HEK293 (cell line): Measurements from ENCODE around the gene SYT14.

Experiments used
- CTCF ChIA-PET: fragments of 350-600 bp; formaldehyde crosslinking; extraction: SDS; loops from one replicate; lab custom pipeline; 2021; ENCODE audit warnings: antibody characterized with exemption; lab: Yijun Ruan, JAX
- POLR2A ChIA-PET: fragments of 300-600 bp; formaldehyde crosslinking; extraction: SDS; loops from one replicate; lab custom pipeline; 2020; ENCODE audit warnings: antibody characterized with exemption, inconsistent platforms; lab: Yijun Ruan, JAX
- H3K27ac ChIP-seq: fragments of 200-500 bp; sonication (Bioruptor generic); 2 replicates; pipeline ENCODE4 v1.5.1; 2014; ENCODE audit warnings: low read depth, low read length, control low read depth, inconsistent platforms; ENCODE audit errors: extremely low read depth
- H3K36me3 ChIP-seq, 2 experiments: fragments of 200-500 bp in 1 of 2; sonication (Bioruptor generic) in 1 of 2; 1 replicate in 1 of 2; 2 replicates in 1 of 2; pipeline ENCODE4 v1.5.1; 2014 to 2017; ENCODE audit warnings: inconsistent platforms in 2 of 2, low read length in 2 of 2; ENCODE audit not compliant: control insufficient read depth in 2 of 2, insufficient read depth in 1 of 2
- H3K4me1 ChIP-seq: fragments of 200-500 bp; sonication (Bioruptor generic); 2 replicates; pipeline ENCODE4 v1.5.1; 2014; ENCODE audit warnings: mild to moderate bottlenecking, low read length, inconsistent platforms; ENCODE audit not compliant: control insufficient read depth, insufficient read depth
- H3K4me3 ChIP-seq: 2 replicates; pipeline ENCODE4 v1.5.1; 2011; ENCODE audit warnings: low read depth, mild to moderate bottlenecking, control low read depth, low read length, moderate library complexity
- H3K9me3 ChIP-seq: fragments of 200-500 bp; sonication (Bioruptor generic); 2 replicates; pipeline ENCODE4 v1.5.1; 2014; ENCODE audit warnings: low read depth, low read length, inconsistent platforms; ENCODE audit not compliant: control insufficient read depth, insufficient read depth
- HIC1 ChIP-seq: fragments of 450-650 bp; formaldehyde crosslinking; IDR thresholded peaks from 2 replicates; pipeline ENCODE4 v1.5.1; 2016; ENCODE audit warnings: missing biosample characterization, missing genetic modification characterization
- HOXC10 ChIP-seq: sonication (generic); formaldehyde crosslinking; IDR thresholded peaks from 2 replicates; pipeline ENCODE4 v1.8.1; 2023; ENCODE audit warnings: mild to moderate bottlenecking, missing genetic modification reagents
- IKZF3 ChIP-seq: fragments of 450-650 bp; IDR thresholded peaks from 2 replicates; pipeline ENCODE4 v1.5.0; 2018; ENCODE audit warnings: missing biosample characterization, mild to moderate bottlenecking, missing genetic modification characterization, moderate library complexity
- KLF8 ChIP-seq: fragments of 450-650 bp; formaldehyde crosslinking; IDR thresholded peaks from 2 replicates; pipeline ENCODE4 v1.5.1; 2016; ENCODE audit warnings: missing biosample characterization, missing genetic modification characterization
- REPIN1 ChIP-seq: fragments of 450-650 bp; formaldehyde crosslinking; IDR thresholded peaks from 2 replicates; pipeline ENCODE4 v1.5.1; 2017; ENCODE audit warnings: missing biosample characterization, missing genetic modification characterization, low read depth
- SP3 ChIP-seq: fragments of 450-650 bp; formaldehyde crosslinking; IDR thresholded peaks from 2 replicates; pipeline ENCODE4 v1.5.1; 2016; ENCODE audit warnings: missing biosample characterization, missing genetic modification characterization
- TCF7L2 ChIP-seq: IDR thresholded peaks from 2 replicates; pipeline ENCODE4 v1.6.1; 2011; ENCODE audit warnings: low read depth, mild to moderate bottlenecking, inconsistent platforms, low read length, moderate library complexity, borderline replicate concordance
- TRIM28 ChIP-seq: IDR thresholded peaks from 2 replicates; pipeline ENCODE4 v1.6.1; 2011; ENCODE audit warnings: low read length, control low read depth, borderline replicate concordance
- ZBTB20 ChIP-seq: fragments of 450-650 bp; formaldehyde crosslinking; IDR thresholded peaks from 2 replicates; pipeline ENCODE4 v1.5.1; 2016; ENCODE audit warnings: missing biosample characterization, missing genetic modification characterization
- ZEB2 ChIP-seq: fragments of 450-650 bp; formaldehyde crosslinking; IDR thresholded peaks from 2 replicates; pipeline ENCODE4 v1.5.1; 2016; ENCODE audit warnings: missing biosample characterization, missing genetic modification characterization
- ZFP37 ChIP-seq: fragments of 450-650 bp; formaldehyde crosslinking; IDR thresholded peaks from 2 replicates; pipeline ENCODE4 v1.5.1; 2016; ENCODE audit warnings: missing biosample characterization, missing genetic modification characterization
- ZNF148 ChIP-seq: fragments of 450-650 bp; formaldehyde crosslinking; IDR thresholded peaks from 2 replicates; pipeline ENCODE4 v1.5.0; 2017; ENCODE audit warnings: missing biosample characterization, missing genetic modification characterization, borderline replicate concordance
- ZNF16 ChIP-seq: fragments of 450-650 bp; formaldehyde crosslinking; IDR thresholded peaks from 2 replicates; pipeline ENCODE4 v1.5.1; 2016; ENCODE audit warnings: low read depth, missing biosample characterization, missing genetic modification characterization
- ZNF174 ChIP-seq: fragments of 450-650 bp; formaldehyde crosslinking; IDR thresholded peaks from 2 replicates; pipeline ENCODE4 v1.5.0; 2017; ENCODE audit warnings: missing biosample characterization, mild to moderate bottlenecking, missing genetic modification characterization
- ZNF175 ChIP-seq: fragments of 450-650 bp; formaldehyde crosslinking; IDR thresholded peaks from 2 replicates; pipeline ENCODE4 v1.5.1; 2016; ENCODE audit warnings: missing biosample characterization, missing genetic modification characterization
- ZNF274 ChIP-seq, 2 experiments: fragments of 200-500 bp in 1 of 2; fragments of 450-650 bp in 1 of 2; sonication (Bioruptor generic) in 1 of 2; formaldehyde crosslinking in 1 of 2; IDR thresholded peaks; 2 replicates each; pipeline versions ENCODE4 v1.5.1 to v1.6.1; 2014 to 2016; ENCODE audit warnings: borderline replicate concordance in 1 of 2, inconsistent platforms in 1 of 2, low read length in 1 of 2, missing biosample characterization in 1 of 2, missing genetic modification characterization in 1 of 2
- ZNF354C ChIP-seq: fragments of 450-650 bp; formaldehyde crosslinking; IDR thresholded peaks from 2 replicates; pipeline ENCODE4 v1.5.1; 2016; ENCODE audit warnings: missing biosample characterization, missing genetic modification characterization, low read depth, borderline replicate concordance
- ZNF366 ChIP-seq: fragments of 450-650 bp; formaldehyde crosslinking; conservative IDR thresholded peaks from 2 replicates; pipeline ENCODE4 v1.5.1; 2016; ENCODE audit warnings: missing biosample characterization, missing genetic modification characterization
- ZNF37A ChIP-seq: fragments of 450-650 bp; IDR thresholded peaks from 2 replicates; pipeline ENCODE4 v1.5.1; 2018; ENCODE audit warnings: missing biosample characterization, missing genetic modification characterization
- ZNF416 ChIP-seq: fragments of 450-650 bp; formaldehyde crosslinking; IDR thresholded peaks from 2 replicates; pipeline ENCODE4 v1.5.1; 2016; ENCODE audit warnings: missing biosample characterization, missing genetic modification characterization
- ZNF473 ChIP-seq: fragments of 450-650 bp; formaldehyde crosslinking; IDR thresholded peaks from 2 replicates; pipeline ENCODE4 v1.5.1; 2017; ENCODE audit warnings: missing biosample characterization, missing genetic modification characterization
- ZNF529 ChIP-seq: fragments of 450-650 bp; formaldehyde crosslinking; IDR thresholded peaks from 2 replicates; pipeline ENCODE4 v1.5.1; 2017; ENCODE audit warnings: missing genetic modification characterization, missing biosample characterization; ENCODE audit not compliant: insufficient replicate concordance
- ZNF660 ChIP-seq: fragments of 450-650 bp; IDR thresholded peaks from 2 replicates; pipeline ENCODE4 v1.5.1; 2018; ENCODE audit warnings: missing biosample characterization, mild to moderate bottlenecking, missing genetic modification characterization
- ZNF76 ChIP-seq: fragments of 450-650 bp; formaldehyde crosslinking; IDR thresholded peaks from 2 replicates; pipeline ENCODE4; 2016; ENCODE audit warnings: low read depth, missing biosample characterization, missing genetic modification characterization, borderline replicate concordance
- ZNF843 ChIP-seq: fragments of 450-650 bp; formaldehyde crosslinking; IDR thresholded peaks from 2 replicates; pipeline ENCODE4 v1.5.1; 2016; ENCODE audit warnings: missing biosample characterization, missing genetic modification characterization
- ZSCAN4 ChIP-seq: fragments of 450-650 bp; formaldehyde crosslinking; IDR thresholded peaks from 2 replicates; pipeline ENCODE4 v1.5.1; 2017; ENCODE audit warnings: missing biosample characterization, missing genetic modification characterization
- ZXDB ChIP-seq: fragments of 450-650 bp; formaldehyde crosslinking; IDR thresholded peaks from 2 replicates; pipeline ENCODE4 v1.5.1; 2016; ENCODE audit warnings: missing biosample characterization, missing genetic modification characterization
- TF ChIP-seq, protein P1 (sequence below): fragments of 450-650 bp; formaldehyde crosslinking; IDR thresholded peaks from 2 replicates; pipeline ENCODE4 v1.5.1; 2016; ENCODE audit warnings: missing biosample characterization, missing genetic modification characterization
- TF ChIP-seq, protein P2 (sequence below): fragments of 450-650 bp; formaldehyde crosslinking; IDR thresholded peaks from 2 replicates; pipeline ENCODE4; 2016; ENCODE audit warnings: missing biosample characterization, missing genetic modification characterization

SYT14 gene

GRCh38 chr1:209926045-209926444 is 12.0 kb upstream of the SYT14 start:
- Histone ChIP-seq H3K4me1 (peaks cover 13% of the 10 kb centered on the region; the same call in 1 of the 2 replicates), H3K27ac (no peak overlapping the region), H3K4me3 (no peak overlapping the region), H3K36me3 (no peaks in the 10 kb centered on the region), H3K9me3 (no peaks in the 10 kb centered on the region)
- CTCF ChIA-PET: interaction anchor here (0.6 to 1.4 kb wide), 5 partner anchors 22 to 102 kb away, joined by 3 to 8 read pairs (median 3); no protein-coding TSS in a partner anchor
- POLR2A ChIA-PET: no interaction called here
- no peak for TF ChIP-seq ZNF416
- no peak for TF ChIP-seq IKZF3 (tag by site-specific recombination)
- no peak for TF ChIP-seq ZNF529
- peak; percentile 64; the same call in 1 of the 2 replicates for TF ChIP-seq ZNF843 (tag by site-specific recombination)
- TF ChIP-seq ZNF175: no peak
- TF ChIP-seq ZNF354C (tag by site-specific recombination): no peak
- TF ChIP-seq ZBTB20: no peak
- TF ChIP-seq ZNF16: no peak
- TF ChIP-seq TRIM28: no peak
- TF ChIP-seq ZNF366: no peak
- TF ChIP-seq ZFP37 (tag by site-specific recombination): no peak
- no peak for TF ChIP-seq KLF8 (tag by site-specific recombination)
- TF ChIP-seq ZXDB (tag by site-specific recombination): peak; percentile 25; the same call in 1 of the 2 replicates
- TF ChIP-seq ZNF174: no peak
- no peak for TF ChIP-seq ZNF274 (IDR thresholded peaks at IDR 0.05; ENCODE audit: low read length)
- no peak for TF ChIP-seq ZNF274 (tag by site-specific recombination; IDR thresholded peaks at IDR 0.05; ENCODE audit: borderline replicate concordance)
- TF ChIP-seq, protein P1, sequence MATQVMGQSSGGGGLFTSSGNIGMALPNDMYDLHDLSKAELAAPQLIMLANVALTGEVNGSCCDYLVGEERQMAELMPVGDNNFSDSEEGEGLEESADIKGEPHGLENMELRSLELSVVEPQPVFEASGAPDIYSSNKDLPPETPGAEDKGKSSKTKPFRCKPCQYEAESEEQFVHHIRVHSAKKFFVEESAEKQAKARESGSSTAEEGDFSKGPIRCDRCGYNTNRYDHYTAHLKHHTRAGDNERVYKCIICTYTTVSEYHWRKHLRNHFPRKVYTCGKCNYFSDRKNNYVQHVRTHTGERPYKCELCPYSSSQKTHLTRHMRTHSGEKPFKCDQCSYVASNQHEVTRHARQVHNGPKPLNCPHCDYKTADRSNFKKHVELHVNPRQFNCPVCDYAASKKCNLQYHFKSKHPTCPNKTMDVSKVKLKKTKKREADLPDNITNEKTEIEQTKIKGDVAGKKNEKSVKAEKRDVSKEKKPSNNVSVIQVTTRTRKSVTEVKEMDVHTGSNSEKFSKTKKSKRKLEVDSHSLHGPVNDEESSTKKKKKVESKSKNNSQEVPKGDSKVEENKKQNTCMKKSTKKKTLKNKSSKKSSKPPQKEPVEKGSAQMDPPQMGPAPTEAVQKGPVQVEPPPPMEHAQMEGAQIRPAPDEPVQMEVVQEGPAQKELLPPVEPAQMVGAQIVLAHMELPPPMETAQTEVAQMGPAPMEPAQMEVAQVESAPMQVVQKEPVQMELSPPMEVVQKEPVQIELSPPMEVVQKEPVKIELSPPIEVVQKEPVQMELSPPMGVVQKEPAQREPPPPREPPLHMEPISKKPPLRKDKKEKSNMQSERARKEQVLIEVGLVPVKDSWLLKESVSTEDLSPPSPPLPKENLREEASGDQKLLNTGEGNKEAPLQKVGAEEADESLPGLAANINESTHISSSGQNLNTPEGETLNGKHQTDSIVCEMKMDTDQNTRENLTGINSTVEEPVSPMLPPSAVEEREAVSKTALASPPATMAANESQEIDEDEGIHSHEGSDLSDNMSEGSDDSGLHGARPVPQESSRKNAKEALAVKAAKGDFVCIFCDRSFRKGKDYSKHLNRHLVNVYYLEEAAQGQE (tag by site-specific recombination): no peak
- no peak for TF ChIP-seq REPIN1 (tag by site-specific recombination)
- TF ChIP-seq ZNF473 (tag by site-specific recombination): no peak
- no peak for TF ChIP-seq ZEB2
- TF ChIP-seq HOXC10: no peak
- TF ChIP-seq HIC1: no peak
- TF ChIP-seq TCF7L2: no peak
- TF ChIP-seq SP3 (tag by site-specific recombination): no peak
- TF ChIP-seq, protein P2, sequence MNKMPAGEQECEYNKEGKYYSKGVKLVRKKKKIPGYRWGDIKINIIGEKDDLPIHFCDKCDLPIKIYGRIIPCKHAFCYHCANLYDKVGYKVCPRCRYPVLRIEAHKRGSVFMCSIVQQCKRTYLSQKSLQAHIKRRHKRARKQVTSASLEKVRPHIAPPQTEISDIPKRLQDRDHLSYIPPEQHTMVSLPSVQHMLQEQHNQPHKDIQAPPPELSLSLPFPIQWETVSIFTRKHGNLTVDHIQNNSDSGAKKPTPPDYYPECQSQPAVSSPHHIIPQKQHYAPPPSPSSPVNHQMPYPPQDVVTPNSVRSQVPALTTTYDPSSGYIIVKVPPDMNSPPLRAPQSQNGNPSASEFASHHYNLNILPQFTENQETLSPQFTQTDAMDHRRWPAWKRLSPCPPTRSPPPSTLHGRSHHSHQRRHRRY (tag by site-specific recombination): no peak
- no peak for TF ChIP-seq ZSCAN4 (tag by site-specific recombination)
- no peak for TF ChIP-seq ZNF148
- no peak for TF ChIP-seq ZNF37A (tag by site-specific recombination)
- TF ChIP-seq ZNF660 (tag by site-specific recombination): 0 out of 2 replicates have a peak, but pooled peaks have one; percentile 29
- no peak for TF ChIP-seq ZNF76 (tag by site-specific recombination)
